NB4 (cell line): Measurements from ENCODE around the gene INTS11.
"Not testable (repeated sequence)": the region's sequence is repeated elsewhere in the genome, so short reads cannot be mapped to it uniquely, and the experiment has no call there.

Experiments used
- DNase-seq: peaks from one replicate; pipeline ENCODE4 v3.0.0; 2010; ENCODE audit warnings: low read depth
- H3K4me3 ChIP-seq: one replicate; pipeline ENCODE4 v1.5.1; 2011; ENCODE audit warnings: mild to moderate bottlenecking, low read depth, low read length, moderate library complexity
- CTCF ChIP-seq: IDR thresholded peaks from one replicate; pipeline ENCODE4 v1.5.1; 2012; ENCODE audit warnings: low read depth, low read length
- MAX ChIP-seq: IDR thresholded peaks from 2 replicates; pipeline ENCODE4 v1.6.1; 2011; ENCODE audit warnings: low read depth, low read length
- MYC ChIP-seq: IDR thresholded peaks from 2 replicates; pipeline ENCODE4 v1.6.1; 2011; ENCODE audit warnings: low read depth, low read length
- POLR2A ChIP-seq: IDR thresholded peaks from 2 replicates; pipeline ENCODE4 v1.6.1; 2011; ENCODE audit warnings: mild to moderate bottlenecking; ENCODE audit not compliant: insufficient read length; ENCODE audit errors: extremely low read depth

The INTS11 gene

GRCh38 chr1:1318131-1318652, 6.3 kb downstream of the INTS11 start:
- DNase-seq, result no peak
- no peak overlapping the region for H3K4me3 ChIP-seq
- no peak for TF ChIP-seq POLR2A
- no peak for TF ChIP-seq MYC
- no peak for TF ChIP-seq MAX
- no peak for TF ChIP-seq CTCF

GRCh38 chr1:1317420-1317819, 7.0 kb downstream of the INTS11 start:
- TF ChIP-seq POLR2A (no peak), MAX (no peak), CTCF (no peak), MYC (no peak)
- no peak for DNase-seq
- no peak overlapping the region for H3K4me3 ChIP-seq

GRCh38 chr1:1316199-1316598, 8.3 kb downstream of the INTS11 start:
- not testable (repeated sequence) for DNase-seq, H3K4me3 ChIP-seq

- DNase-seq, result no peak
- H3K4me3 ChIP-seq, result no peak overlapping the region
- no peak for TF ChIP-seq CTCF
- no peak for TF ChIP-seq POLR2A
- TF ChIP-seq MAX, result no peak
- no peak for TF ChIP-seq MYC
These were observed 9.0 kb downstream of the INTS11 start for GRCh38 chr1:1315435-1315954.

- H3K4me3 ChIP-seq, result no peak overlapping the region
- no peak for DNase-seq
These were observed 9.7 kb downstream of the INTS11 start for GRCh38 chr1:1314678-1315335.

More at GRCh38 chr1:1314678-1315335, 9.7 kb downstream of the INTS11 start:
- TF ChIP-seq POLR2A (no peak), CTCF (no peak), MAX (no peak), MYC (no peak)
